ENCODE data around the gene SLC39A1. TPM values are rescaled to one million over a fixed set of nuclear protein-coding genes. Genes with fewer than 3 reads are reported as not detected.

SLC39A1 gene
- total RNA-seq, 6 donors from 2014 or later, result 41.9 to 145 (median 102) TPM

GRCh38 chr1:153936011-153936802 lies 27.1 kb downstream of the SLC39A1 start:
- no peaks in the 10 kb centered on the region for H3K9me3 ChIP-seq
- H3K27ac ChIP-seq, result no peak overlapping the region
- TF ChIP-seq EP300 (IDR thresholded peaks at IDR 0.05) (no peak), POLR2A (IDR thresholded peaks at IDR 0.05) (no peak), POLR2AphosphoS5 (IDR thresholded peaks at IDR 0.05) (no peak)
- TF ChIP-seq, protein P1, sequence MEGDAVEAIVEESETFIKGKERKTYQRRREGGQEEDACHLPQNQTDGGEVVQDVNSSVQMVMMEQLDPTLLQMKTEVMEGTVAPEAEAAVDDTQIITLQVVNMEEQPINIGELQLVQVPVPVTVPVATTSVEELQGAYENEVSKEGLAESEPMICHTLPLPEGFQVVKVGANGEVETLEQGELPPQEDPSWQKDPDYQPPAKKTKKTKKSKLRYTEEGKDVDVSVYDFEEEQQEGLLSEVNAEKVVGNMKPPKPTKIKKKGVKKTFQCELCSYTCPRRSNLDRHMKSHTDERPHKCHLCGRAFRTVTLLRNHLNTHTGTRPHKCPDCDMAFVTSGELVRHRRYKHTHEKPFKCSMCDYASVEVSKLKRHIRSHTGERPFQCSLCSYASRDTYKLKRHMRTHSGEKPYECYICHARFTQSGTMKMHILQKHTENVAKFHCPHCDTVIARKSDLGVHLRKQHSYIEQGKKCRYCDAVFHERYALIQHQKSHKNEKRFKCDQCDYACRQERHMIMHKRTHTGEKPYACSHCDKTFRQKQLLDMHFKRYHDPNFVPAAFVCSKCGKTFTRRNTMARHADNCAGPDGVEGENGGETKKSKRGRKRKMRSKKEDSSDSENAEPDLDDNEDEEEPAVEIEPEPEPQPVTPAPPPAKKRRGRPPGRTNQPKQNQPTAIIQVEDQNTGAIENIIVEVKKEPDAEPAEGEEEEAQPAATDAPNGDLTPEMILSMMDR (IDR thresholded peaks at IDR 0.05), result no peak
- no peaks in the 10 kb centered on the region for H3K4me1 ChIP-seq
- no peak for ATAC-seq (ENCODE audit: low FRiP score in 2 of 2)
- peaks cover 37 to 99% (median 90%) of the 10 kb centered on the region in 4 donors for H3K36me3 ChIP-seq
- no peaks in the 10 kb centered on the region for H3K27me3 ChIP-seq
- DNase-seq, result peak in 1 of 2 donors; percentile 46
- H3K4me3 ChIP-seq, result no peak overlapping the region
- WGBS, 2 donors, result 96% methylated on average over 6 to 12 of the region's 12 CpGs

DNA sequence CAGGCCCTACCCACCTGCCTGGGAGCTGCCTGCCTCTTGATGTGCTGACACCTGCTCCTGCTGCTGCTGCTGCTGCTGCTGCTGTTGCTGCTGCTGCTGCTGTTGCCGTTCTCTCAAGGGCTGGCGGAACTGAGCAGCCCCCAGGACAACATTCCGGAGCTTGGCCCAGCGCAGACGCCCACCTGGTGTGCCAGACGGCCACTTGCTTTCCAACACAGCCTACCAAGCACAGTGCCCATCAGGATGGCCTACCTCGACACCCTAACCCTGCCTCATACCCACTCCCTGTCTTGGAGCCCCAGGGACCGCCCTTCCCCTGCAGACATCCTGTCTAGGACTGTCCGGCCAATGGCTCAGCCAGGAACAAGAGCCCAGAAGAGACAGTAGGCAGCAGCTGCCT lies 28.6 kb downstream of the SLC39A1 start:
- no peak overlapping the region for H3K4me3 ChIP-seq
- TF ChIP-seq EP300 (IDR thresholded peaks at IDR 0.05), result no peak
- TF ChIP-seq, protein P1 (IDR thresholded peaks at IDR 0.05), result no peak
- TF ChIP-seq POLR2AphosphoS5 (IDR thresholded peaks at IDR 0.05), result no peak
- ATAC-seq (ENCODE audit: low FRiP score in 2 of 2) (no peak), DNase-seq (peak in 1 of 2 donors; percentile 54)
- H3K36me3 ChIP-seq, result peaks cover 37 to 99% (median 85%) of the 10 kb centered on the region in 4 donors
- no peaks in the 10 kb centered on the region for H3K4me1 ChIP-seq
- WGBS, 2 donors, result 96 to 97% methylated on average over 6 to 9 of the region's 9 CpGs
- no peaks in the 10 kb centered on the region for H3K27me3 ChIP-seq
- H3K9me3 ChIP-seq, result no peaks in the 10 kb centered on the region
- no peak overlapping the region for H3K27ac ChIP-seq

- 94 to 95% methylated on average over 10 to 11 of the region's 11 CpGs for WGBS, 2 donors
- H3K9me3 ChIP-seq, result no peaks in the 10 kb centered on the region
- no peak overlapping the region for H3K4me3 ChIP-seq
- peaks cover 37 to 95% (median 82%) of the 10 kb centered on the region in 4 donors for H3K36me3 ChIP-seq
- DNase-seq (no peak), ATAC-seq (ENCODE audit: low FRiP score in 2 of 2) (no peak)
- H3K27ac ChIP-seq, result no peak overlapping the region
- peaks cover 0 to 2% (median 0%) of the 10 kb centered on the region in 4 donors for H3K4me1 ChIP-seq
- no peaks in the 10 kb centered on the region for H3K27me3 ChIP-seq
- no peak for TF ChIP-seq POLR2A (IDR thresholded peaks at IDR 0.05)
- TF ChIP-seq, protein P1 (IDR thresholded peaks at IDR 0.05), result no peak
- no peak for TF ChIP-seq EP300 (IDR thresholded peaks at IDR 0.05)
- no peak for TF ChIP-seq POLR2AphosphoS5 (IDR thresholded peaks at IDR 0.05)
Observed at GRCh38 chr1:153933955-153934354, 29.4 kb downstream of the SLC39A1 start.

DNA sequence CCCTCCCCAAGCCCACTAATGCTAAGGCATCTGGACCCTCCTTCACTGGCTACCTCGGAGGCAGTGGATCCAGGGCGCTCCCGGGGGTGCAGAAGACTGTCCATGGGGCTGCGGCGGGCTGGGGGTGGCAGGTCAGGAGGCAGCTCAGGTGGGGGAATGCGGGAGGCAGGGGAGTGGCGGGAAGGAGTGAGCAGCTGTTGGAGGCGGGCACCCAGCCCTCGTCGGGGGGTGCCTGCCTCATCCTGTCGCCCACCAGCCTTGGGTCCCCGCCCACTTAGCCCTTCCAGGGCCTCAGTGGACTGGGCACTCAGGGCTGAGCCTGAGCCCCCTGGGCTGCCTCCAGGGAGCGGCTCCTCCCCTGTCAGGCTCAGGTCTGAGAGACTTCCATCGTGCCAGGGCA lies 29.9 kb downstream of the SLC39A1 start:
- peaks cover 0 to 8% (median 0%) of the 10 kb centered on the region in 4 donors for H3K4me1 ChIP-seq
- peak in 1 of 2 donors; percentile 56 for DNase-seq
- H3K36me3 ChIP-seq, result peaks cover 37 to 90% (median 77%) of the 10 kb centered on the region in 4 donors
- WGBS, 2 donors, result 92 to 95% methylated on average over 11 to 14 of the region's 14 CpGs
- H3K9me3 ChIP-seq, result no peaks in the 10 kb centered on the region
- H3K27me3 ChIP-seq, result no peaks in the 10 kb centered on the region
- H3K4me3 ChIP-seq, result no peak overlapping the region
- H3K27ac ChIP-seq, result no peak overlapping the region
- no peak for TF ChIP-seq POLR2A (IDR thresholded peaks at IDR 0.05)
- TF ChIP-seq, protein P1 (IDR thresholded peaks at IDR 0.05), result no peak
- TF ChIP-seq EP300 (IDR thresholded peaks at IDR 0.05), result no peak
- no peak for TF ChIP-seq POLR2AphosphoS5 (IDR thresholded peaks at IDR 0.05)
- no peak for ATAC-seq (ENCODE audit: low FRiP score in 2 of 2)

All from upper lobe of left lung (tissue), 6 donors.